Raji (cell line): ENCODE measurements around the gene GLCCI1.

Experiments used
- POLR2A ChIP-seq: IDR thresholded peaks from 2 replicates; pipeline ENCODE4 v1.6.1; 2011; ENCODE audit warnings: low read depth, low read length, control low read depth; ENCODE audit not compliant: insufficient read depth

GLCCI1 gene

DNA sequence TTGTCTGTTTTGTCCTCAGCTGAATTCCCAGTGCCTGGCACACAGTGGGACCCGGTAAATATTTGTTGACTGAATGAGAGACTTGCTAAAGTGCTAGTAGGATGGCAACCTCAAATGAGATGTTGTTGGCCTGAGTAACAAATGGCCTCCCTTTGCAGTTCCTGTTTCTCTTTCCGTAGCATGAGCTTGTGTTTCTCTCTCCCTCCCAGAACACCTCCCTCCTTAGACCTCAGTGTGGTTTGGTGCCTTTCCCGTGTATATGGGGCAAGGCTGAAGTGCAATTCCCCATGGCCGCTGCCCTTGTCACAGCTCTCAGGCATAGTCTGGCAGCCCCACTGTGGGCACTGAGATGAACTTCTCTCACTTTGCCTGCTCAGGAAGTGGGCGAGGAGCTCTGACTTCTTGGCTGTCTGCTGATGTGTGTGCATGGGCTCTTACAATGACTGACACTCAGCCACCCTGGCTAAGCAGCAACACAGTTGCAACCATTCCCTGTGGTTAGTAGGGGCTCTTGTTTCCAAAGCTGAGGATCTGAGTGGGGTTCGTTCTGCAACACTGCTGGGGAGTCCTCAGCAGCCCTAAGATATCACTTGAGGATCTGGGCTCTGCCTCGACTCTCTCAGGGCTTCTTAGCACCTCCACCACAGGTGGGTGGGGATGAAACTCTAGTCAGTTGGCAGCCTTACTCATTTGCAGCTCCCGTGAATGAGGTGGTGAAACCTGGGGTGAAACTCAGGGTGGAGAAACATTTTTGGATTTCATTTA, 157.3 kb downstream of the GLCCI1 start:
- peak; percentile 63 for TF ChIP-seq POLR2A

DNA sequence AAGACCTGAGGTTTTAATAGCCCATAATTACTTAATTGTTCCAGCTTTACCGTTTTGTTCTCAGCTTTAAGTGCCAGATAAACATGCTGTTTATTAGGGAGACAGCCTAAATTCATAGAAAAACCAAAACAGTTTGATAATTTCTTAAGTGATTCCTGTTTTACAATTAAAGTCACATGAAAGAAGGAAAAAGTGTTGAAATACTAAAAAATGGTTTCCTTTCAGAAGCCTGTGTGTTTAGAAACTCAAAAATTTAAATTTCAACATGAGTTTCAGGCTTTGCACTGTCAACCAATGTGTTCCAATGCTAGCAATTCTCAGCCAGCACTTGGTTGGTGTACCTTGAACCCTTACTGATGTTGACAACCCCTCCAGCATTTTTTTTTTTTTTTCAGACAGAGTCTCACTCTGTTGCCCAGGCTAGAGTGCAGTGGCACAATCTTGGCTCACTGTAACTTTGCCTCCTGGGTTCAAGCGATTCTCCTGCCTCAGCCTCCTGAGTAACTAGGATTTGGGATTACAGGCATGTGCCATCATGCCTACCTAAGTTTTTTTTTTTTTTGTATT, 158.1 kb downstream of the GLCCI1 start:
- TF ChIP-seq POLR2A: no peak

DNA sequence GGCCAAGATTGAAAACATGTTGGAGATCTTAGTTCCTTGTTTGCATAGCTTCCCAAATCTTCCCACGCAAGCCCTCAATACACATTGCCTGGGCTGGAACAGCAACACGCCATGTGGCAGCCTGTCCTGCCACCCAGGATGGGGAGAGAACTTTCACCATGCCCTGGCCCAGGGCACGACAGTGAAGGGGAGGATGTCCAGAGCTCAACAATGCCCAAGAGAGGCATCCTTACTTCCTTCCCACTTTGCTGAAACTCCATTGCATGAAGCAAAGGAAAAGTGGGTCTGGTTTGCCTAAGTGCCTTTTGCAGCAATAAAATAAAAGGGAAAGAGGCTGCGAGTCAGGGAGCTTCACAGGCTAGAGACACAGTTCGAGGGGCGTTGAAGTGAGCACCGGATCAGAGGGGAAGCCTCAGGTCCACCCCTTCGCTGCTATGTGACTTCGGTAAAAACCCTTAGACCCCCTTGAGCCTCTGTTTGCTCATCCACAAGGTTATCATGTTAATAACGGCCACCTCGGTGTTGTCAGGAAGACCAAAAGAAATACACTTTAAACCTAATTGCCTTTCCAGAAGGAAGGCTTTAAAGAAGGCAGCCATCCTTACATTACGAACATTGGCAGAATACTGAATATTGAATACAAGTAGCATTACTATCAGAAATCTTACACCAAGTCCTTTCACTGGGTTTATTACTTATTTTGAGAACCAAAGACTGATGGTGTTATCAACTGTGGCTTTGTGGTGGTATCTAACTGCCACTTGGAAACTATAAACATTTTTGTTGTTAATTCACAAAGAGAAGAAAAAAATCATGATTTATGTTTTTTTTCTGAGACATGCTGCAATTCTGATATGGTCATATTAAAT, 160.1 kb downstream of the GLCCI1 start:
- no peak for TF ChIP-seq POLR2A

DNA sequence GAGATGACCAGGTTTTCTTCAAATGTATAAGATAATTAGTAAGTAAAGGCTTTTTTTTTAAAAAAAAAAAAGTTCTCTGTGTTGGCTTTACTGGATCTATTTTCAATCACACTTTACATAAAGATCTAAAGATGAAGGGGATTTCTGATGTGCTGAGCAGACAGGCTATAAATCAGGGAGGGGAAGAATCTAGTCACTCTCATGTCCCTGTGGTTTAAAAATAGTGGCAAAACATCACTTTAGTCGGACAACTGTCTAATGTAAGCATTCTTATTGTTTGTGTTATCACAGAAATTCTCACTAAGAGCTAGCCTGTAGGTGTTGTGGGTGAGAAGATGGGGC, 160.7 kb downstream of the GLCCI1 start:
- no peak for TF ChIP-seq POLR2A

DNA sequence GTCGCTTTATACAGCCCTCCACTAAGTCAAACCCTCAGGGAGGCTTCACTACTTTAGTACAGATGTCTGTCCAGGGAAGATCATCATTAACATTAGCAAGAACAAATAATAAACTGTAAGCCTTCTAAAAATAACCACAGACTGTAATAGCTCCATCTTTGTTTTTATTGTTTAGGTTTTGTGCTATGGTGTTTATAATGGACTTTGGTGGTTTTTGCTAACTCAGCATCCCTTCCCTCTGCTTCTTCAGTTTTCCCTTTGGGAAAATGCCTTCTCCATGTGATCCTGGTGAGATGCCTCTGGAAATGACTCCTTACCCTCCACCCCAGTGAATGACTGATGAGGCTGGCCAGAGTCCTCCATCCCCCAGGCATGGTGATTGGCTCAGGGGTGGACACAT, 162.1 kb downstream of the GLCCI1 start:
- TF ChIP-seq POLR2A: no peak

DNA sequence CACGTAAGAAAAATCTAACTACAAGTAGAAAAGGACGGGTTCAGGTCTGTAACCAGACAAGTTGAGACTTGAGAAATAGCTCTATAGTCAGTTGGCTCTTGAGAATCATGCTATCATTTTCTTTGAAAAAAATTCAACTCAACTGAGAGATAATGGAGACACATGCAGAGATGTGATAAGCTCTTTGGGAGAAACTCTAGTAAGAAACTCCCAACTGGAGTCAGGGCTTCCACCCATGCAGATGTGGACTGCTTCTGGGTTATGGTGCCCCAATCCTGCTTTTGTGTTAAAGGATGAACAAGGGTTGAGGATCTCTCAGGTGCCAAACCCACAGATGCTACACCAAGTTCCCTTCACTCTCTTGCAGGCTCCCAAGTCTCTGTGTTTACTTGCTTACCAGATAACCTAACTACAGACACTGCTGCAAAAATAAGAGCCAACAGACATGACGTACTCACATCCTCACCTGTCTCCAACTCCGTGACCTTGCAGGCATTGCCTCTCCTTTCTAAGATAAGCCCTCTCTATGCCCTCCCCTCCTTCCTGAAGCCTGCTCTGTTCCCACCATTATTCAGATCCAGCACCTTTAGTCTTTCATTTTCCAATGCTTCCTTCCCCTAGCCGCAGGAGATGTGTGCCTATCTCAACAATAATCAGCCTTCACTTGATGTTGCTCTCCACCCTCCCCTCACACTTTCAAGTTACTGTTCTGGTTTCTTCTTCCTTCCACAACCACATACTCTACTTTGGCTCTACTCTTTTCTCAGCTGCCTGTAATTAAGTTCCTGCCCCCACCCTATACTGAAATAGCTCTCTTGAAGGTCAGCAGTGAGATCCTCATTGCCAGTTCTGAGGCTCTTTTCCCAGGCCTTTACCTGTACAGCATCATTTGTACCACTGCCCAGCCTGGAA, 163.4 kb downstream of the GLCCI1 start:
- TF ChIP-seq POLR2A: no peak

DNA sequence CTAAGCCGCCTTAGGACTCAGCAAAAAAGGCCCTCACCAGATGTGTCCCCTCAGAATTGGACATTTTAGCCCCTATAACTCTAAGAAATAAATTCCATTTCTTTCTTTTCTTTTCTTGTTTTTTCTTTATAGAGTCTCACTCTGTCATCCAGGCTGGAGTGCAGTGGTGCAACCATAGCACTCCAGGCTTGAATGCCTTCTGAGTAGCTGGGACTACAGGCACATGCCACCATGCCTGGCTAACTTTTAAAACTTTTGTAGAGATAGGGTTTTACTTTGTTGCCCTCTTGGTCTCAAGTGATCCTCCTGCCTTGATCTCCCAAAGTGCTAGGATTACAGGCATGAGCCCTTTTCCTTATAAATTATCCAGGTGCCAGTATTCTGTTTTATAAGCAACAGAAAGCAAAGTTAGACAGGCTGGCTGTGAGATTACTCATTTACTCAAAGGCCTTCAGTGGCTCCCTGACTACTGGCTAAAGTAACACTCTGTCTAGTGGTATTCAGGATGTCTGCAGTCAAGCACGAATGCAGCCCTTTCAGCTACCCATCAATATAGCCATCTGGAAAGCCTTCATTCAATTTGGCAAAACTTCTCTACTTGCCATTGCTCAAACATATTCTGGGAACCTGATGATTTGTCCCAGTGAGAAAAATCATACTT, 164.7 kb downstream of the GLCCI1 start:
- no peak for TF ChIP-seq POLR2A

DNA sequence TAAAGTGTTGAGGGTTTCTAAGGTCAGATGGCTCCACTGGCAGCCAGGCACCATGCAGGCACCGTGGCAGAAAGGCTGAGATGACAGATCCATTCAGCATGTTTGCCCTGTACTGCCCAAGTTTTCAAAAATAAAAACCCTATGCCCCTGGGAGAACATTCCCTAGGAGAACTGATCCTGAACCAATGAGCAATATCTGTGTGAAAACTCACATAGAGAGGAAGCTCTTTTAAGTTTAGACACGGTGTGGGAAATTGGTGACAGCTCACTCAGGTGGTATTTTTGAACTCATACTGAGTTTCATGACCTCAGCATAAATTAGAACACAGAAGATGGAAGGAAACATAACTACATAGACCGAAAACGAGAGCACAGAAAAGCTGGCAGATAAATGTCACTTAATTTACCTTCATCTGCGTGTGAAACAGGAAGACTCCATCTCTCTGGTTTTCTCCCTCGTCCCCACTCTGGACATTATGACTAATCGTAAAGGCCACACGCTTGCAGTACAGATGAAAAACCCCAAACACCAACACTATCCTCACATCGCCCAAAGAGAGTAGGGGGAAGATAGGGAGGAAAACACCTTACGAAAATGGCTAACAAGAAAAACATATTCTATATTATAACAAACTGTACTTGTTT, 165.6 kb downstream of the GLCCI1 start:
- TF ChIP-seq POLR2A: no peak

DNA sequence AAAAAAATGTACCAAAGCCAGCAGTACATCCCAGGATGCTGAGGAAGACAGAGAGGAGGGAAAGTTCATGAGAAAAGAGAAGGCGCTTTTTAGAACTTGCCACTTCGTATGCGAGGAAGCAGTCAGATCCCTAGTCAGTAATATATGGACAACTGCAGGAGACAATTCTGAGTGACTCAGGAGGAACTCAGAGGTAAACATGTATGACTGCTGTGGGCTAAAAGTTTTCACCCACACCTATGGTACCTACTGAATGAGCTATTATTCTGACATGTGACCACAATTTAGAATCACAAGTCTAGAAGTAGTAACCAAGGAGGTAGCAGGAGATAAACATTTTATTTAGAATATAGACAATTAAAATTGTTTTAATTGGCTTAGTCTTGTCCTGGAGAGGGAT, 166.8 kb downstream of the GLCCI1 start:
- no peak for TF ChIP-seq POLR2A

DNA sequence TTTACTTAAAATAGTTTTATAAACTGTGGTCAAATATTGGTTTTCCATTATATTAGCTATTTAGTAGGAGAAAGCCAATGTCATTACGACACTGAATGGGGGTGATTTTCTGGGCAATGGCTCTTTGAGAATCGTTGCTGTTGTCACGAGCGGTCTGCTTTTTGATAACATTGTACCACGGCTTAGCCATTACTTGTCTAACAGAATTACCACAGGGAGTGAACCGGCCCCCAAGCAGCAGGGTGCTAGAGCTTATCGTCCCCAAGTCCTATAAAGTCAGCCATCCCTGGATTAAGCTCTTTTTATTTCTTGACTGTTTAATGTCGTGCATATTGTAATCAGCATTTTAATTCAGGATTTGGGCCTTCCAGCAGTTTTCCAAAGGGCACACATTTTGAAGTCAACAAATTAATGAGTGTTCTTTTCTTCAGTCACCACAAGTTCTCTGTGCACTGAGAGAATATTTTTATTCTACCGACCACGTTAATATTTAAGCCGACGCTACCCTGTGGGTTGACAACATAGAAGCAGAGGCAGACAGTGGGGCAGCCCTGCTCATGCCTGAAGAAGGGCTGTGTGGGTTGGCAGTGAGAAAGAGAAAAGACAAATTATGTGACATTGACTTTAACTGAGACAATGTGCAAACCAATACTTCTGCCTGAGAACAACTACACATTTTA, 167.6 kb downstream of the GLCCI1 start:
- no peak for TF ChIP-seq POLR2A
